Measurements from ENCODE around the gene VWA5B1. TPM values are rescaled to one million over a fixed set of nuclear protein-coding genes. Genes with fewer than 3 reads are reported as not detected.

VWA5B1 gene
- total and polyA plus RNA-seq, 2 of the 4 experiments (the other 2 are of a cell fraction) = not detected

DNA sequence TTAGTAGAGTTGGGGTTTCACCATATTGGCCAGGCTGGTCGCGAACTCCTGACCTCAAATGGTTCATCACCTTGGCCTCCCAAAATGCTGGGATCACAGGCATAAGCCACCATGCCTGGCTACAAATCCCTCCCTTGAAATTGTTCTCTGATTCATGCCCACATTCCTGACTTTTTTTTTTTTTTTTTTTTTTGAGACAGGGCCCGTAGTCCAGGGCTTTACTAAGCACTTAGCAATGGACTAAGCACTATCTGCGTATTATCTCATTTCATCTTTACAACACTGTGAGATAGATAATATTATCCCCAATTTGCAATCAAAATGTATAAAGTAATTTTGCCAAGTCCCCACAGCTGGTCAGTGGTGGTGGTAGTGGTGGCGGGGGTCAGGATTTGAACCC, 58.9 kb downstream of the VWA5B1 start:
- Histone ChIP-seq H3K9ac (ENCODE audit: low read depth, low read length) (no peak overlapping the region), H4K8ac (ENCODE audit: low read depth in 2 of 2, low read length in 2 of 2) (no peak overlapping the region), H3K4ac (ENCODE audit: low read depth, low read length) (no peak overlapping the region), H3K36me3 (ENCODE audit: control insufficient read depth, insufficient read depth, low read length) (no peaks in the 10 kb centered on the region), H2BK15ac (ENCODE audit: low read depth, low read length) (no peak overlapping the region), H3K23ac (ENCODE audit: low read depth, low read length) (no peak overlapping the region), H3K14ac (replicated peaks; ENCODE audit: low read depth, low read length) (no peak overlapping the region), H2AFZ (replicated peaks; ENCODE audit: low read length, poor library complexity) (no peak overlapping the region), H3K18ac (ENCODE audit: low read depth, low read length) (no peak overlapping the region), H2AK9ac (replicated peaks; ENCODE audit: low read depth, low read length, poor library complexity) (no peak overlapping the region), H4K20me1 (ENCODE audit: insufficient read depth, low read length) (no peaks in the 10 kb centered on the region), H4K5ac (ENCODE audit: low read depth, low read length) (no peak overlapping the region), H3K4me1 (ENCODE audit: control insufficient read depth, insufficient read depth, low read length) (no peaks in the 10 kb centered on the region; the same call in 1 of the 2 replicates), H3K4me3 (ENCODE audit: insufficient read depth, low read depth, low read length) (no peak overlapping the region), H2BK20ac (ENCODE audit: low read depth, low read length) (no peak overlapping the region), H3K27me3 (ENCODE audit: control insufficient read depth, insufficient read depth, low read length) (peaks cover 24% of the 10 kb centered on the region), H2BK5ac (ENCODE audit: low read depth, low read length, poor library complexity, severe bottlenecking) (no peak overlapping the region), H4K91ac (ENCODE audit: insufficient read depth, low read depth, low read length) (no peak overlapping the region), H3K56ac (ENCODE audit: extremely low read depth, insufficient read depth, low read length) (no peak overlapping the region), H3K79me1 (ENCODE audit: low read depth in 1 of 2, low read length in 2 of 2) (no peaks in the 10 kb centered on the region), H3K9me3 (ENCODE audit: control insufficient read depth, insufficient read depth, low read length) (0 out of 2 replicates have a peak, but pooled peaks cover 2% of the 10 kb centered on the region), H3K9me1 (ENCODE audit: insufficient read depth, low read length) (no peaks in the 10 kb centered on the region), H3K27ac (ENCODE audit: insufficient read depth, low read length) (no peak overlapping the region), H2AK5ac (ENCODE audit: low read depth, low read length) (no peak overlapping the region), H2BK120ac (ENCODE audit: low read depth, low read length) (no peak overlapping the region), H3K4me2 (ENCODE audit: low read depth, low read length) (no peak overlapping the region)
- BruUV-seq (replicated peaks) = no TSS peak
- no CpG with 5 or more reads among the region's 5 CpGs for WGBS, 2 experiments (ENCODE audit: extremely low coverage in 2 of 2, insufficient read length in 1 of 2)
- no peak for DNase-seq
- ChIA-PET POLR2A (ENCODE audit: unreplicated experiment) (no interaction called here), CTCF (no interaction called here)
- no peak for ATAC-seq (ENCODE audit: low read depth)
- TF ChIP-seq MAZ (IDR thresholded peaks at IDR 0.05; ENCODE audit: borderline replicate concordance, low read depth, low read length) (no peak), NFE2L2 (IDR thresholded peaks at IDR 0.05; ENCODE audit: low read depth, low read length) (no peak), RFX5 (IDR thresholded peaks at IDR 0.05; ENCODE audit: low read depth, low read length) (no peak), SMC3 (IDR thresholded peaks at IDR 0.05; ENCODE audit: low read depth, low read length) (no peak), BHLHE40 (IDR thresholded peaks at IDR 0.05; ENCODE audit: low read depth, low read length) (no peak), POLR2A (IDR thresholded peaks at IDR 0.05; ENCODE audit: low read depth, low read length) (no peak), RAD21 (IDR thresholded peaks at IDR 0.05; ENCODE audit: low read length) (no peak)
- TF ChIP-seq, protein P1, sequence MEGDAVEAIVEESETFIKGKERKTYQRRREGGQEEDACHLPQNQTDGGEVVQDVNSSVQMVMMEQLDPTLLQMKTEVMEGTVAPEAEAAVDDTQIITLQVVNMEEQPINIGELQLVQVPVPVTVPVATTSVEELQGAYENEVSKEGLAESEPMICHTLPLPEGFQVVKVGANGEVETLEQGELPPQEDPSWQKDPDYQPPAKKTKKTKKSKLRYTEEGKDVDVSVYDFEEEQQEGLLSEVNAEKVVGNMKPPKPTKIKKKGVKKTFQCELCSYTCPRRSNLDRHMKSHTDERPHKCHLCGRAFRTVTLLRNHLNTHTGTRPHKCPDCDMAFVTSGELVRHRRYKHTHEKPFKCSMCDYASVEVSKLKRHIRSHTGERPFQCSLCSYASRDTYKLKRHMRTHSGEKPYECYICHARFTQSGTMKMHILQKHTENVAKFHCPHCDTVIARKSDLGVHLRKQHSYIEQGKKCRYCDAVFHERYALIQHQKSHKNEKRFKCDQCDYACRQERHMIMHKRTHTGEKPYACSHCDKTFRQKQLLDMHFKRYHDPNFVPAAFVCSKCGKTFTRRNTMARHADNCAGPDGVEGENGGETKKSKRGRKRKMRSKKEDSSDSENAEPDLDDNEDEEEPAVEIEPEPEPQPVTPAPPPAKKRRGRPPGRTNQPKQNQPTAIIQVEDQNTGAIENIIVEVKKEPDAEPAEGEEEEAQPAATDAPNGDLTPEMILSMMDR (conservative IDR thresholded peaks at IDR 0.05; ENCODE audit: low read depth, low read length) = no peak
- dilution Hi-C loops (cut with HindIII; ENCODE audit: low sequenced_read_pairs, unreplicated experiment) = no loop called here
- intact Hi-C loops (cut with micrococcal nuclease) = no loop called here
- in situ Hi-C loops (cut with MboI; ENCODE audit: low sequenced_read_pairs) = no loop called here

Data from IMR-90 (cell line).